Brain microvascular endothelial cell (primary cell): ENCODE data around the gene GALNT9.

Experiments
- DNase-seq: peaks from one replicate; pipeline ENCODE4 v3.0.0-alpha.2; 2020
- H3K27ac ChIP-seq: fragments of 250-450 bp; sonication (Bioruptor Pico); 2 replicates; pipeline ENCODE4 v1.5.1; 2020; ENCODE audit warnings: mild to moderate bottlenecking, moderate library complexity
- H3K27me3 ChIP-seq: fragments of 250-450 bp; sonication (Bioruptor Pico); replicated peaks from 2 replicates; pipeline ENCODE4 v1.5.1; 2020; ENCODE audit warnings: mild to moderate bottlenecking
- H3K36me3 ChIP-seq: fragments of 250-450 bp; sonication (Bioruptor Pico); replicated peaks from 2 replicates; pipeline ENCODE4 v1.5.1; 2020; ENCODE audit warnings: mild to moderate bottlenecking
- H3K4me3 ChIP-seq: 2 replicates; pipeline ENCODE4 v1.5.1; 2011; ENCODE audit warnings: low read depth, mild to moderate bottlenecking, control low read depth, low read length, moderate library complexity
- CTCF ChIP-seq: IDR thresholded peaks from 2 replicates; pipeline ENCODE4 v1.5.1; 2011; ENCODE audit warnings: low read depth, mild to moderate bottlenecking, moderate library complexity, low read length, control low read depth, inconsistent platforms; ENCODE audit errors: missing control alignments
- in situ Hi-C: cut with HindIII; loops from 2 replicates; pipeline ENCODE4 v1.10.0; 2017; ENCODE audit warnings: low sequenced_read_pairs, low pct_ligation_motif_present

The GALNT9 gene

GRCh38 chr12:132182206-132182710 is 147.1 kb downstream of the GALNT9 start:
- Histone ChIP-seq H3K4me3 (no peak overlapping the region), H3K27ac (no peak overlapping the region), H3K36me3 (no peaks in the 10 kb centered on the region), H3K27me3 (peaks cover 25% of the 10 kb centered on the region)
- in situ Hi-C loops: no loop called here
- TF ChIP-seq CTCF: no peak
- no peak for DNase-seq

GRCh38 chr12:132181570-132182200 is 147.7 kb downstream of the GALNT9 start:
- Histone ChIP-seq H3K36me3 (no peaks in the 10 kb centered on the region), H3K27ac (no peak overlapping the region), H3K27me3 (peaks cover 31% of the 10 kb centered on the region), H3K4me3 (no peak overlapping the region)
- no peak for TF ChIP-seq CTCF
- in situ Hi-C loops: no loop called here
- DNase-seq: no peak

DNA sequence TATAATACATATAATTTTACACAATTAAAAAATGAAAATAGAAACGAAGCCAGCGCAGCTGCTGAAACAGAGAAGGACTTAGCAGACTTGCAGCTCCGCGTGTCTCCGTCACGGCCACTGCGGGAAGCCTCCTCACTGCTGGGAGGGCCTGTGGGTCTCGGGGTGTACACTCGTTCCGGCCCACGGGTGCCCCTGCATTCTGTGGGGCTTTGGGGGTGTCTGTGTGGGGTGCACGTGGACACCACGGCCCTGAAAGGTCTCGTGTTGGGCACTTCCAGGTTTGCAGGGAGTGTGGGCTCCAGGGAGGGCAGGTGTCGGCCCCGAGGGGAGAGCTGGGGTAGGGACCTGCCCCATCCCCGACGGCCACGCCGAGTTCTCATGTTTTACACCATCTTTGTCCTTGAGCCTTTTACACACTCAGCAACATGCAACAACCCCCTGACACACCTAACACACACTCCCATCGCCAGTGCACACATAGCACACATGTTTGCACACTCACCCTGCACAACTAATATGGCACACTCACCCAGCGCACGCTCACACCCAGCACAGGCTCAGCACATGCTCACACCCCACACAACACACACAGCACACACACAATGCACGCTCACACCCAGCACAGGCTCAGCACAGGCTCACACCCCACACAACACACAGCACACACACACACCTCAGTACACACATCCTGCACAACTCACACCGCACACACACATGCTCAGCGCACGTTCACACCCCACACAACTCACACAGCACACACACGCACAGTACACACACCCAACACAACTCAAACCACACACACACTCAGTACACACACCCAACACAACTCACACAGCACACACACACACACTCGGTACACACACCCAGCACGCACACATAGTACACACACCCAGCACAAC is 148.5 kb downstream of the GALNT9 start:
- H3K27me3 ChIP-seq: peaks cover 36% of the 10 kb centered on the region

GRCh38 chr12:132179431-132180362 is 149.7 kb downstream of the GALNT9 start:
- Histone ChIP-seq H3K27me3 (peaks cover 32% of the 10 kb centered on the region), H3K4me3 (no peak overlapping the region), H3K36me3 (no peaks in the 10 kb centered on the region), H3K27ac (no peak overlapping the region)
- in situ Hi-C loops: no loop called here
- DNase-seq: no peak
- no peak for TF ChIP-seq CTCF

More for the DNA sequence above, 148.5 kb downstream of the GALNT9 start:
- no peak for TF ChIP-seq CTCF
- DNase-seq: no peak
- Histone ChIP-seq H3K27ac (no peak overlapping the region), H3K36me3 (no peaks in the 10 kb centered on the region), H3K4me3 (no peak overlapping the region)
- in situ Hi-C loops: no loop called here

DNA sequence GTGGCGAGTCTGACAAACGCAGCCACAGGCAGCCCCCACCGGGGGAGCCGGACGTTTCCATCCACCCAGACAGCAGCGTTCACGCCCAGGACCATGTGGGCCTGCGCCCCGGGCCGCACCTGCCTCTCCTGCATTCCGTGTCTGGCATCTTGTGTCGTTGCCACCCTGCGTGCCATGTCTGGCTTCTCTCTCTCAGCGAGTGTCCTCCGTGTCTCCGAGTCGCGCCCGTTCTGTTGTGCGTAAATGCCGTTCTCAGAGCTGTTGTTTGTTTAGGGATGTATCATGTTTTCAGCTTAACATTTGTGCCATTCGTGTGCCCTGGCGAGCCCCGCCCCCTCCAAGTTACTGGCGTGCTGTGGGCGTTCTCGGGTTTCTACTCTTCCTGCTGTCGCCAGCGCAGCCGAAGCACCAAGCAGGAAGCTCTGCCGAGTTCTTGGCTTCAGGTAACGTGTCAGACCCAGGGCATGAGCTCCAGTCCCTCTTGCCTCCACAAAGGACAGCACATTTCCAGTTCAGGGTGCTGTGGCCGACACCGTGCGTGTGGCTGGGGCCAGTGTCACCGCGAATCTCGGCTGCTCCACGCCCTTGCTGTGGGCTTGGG is 150.5 kb downstream of the GALNT9 start:
- peaks cover 33% of the 10 kb centered on the region for H3K27me3 ChIP-seq
- H3K27ac ChIP-seq: no peak overlapping the region
- no peak for TF ChIP-seq CTCF
- H3K4me3 ChIP-seq: no peak overlapping the region
- no peak for DNase-seq
- H3K36me3 ChIP-seq: no peaks in the 10 kb centered on the region
- in situ Hi-C loops: no loop called here
